Muscle layer of duodenum (tissue), 2 donors: ENCODE results near the gene PRDM2.

Experiments
- H3K27ac ChIP-seq: one replicate; pipeline ENCODE4 v1.7.0; 2013; ENCODE audit warnings: mild to moderate bottlenecking, low read length
- H3K27me3 ChIP-seq: one replicate; pipeline ENCODE4 v1.7.0; 2013; ENCODE audit warnings: low read depth, mild to moderate bottlenecking, control low read depth, low read length
- H3K36me3 ChIP-seq, 2 donors: one replicate each; pipeline ENCODE4 v1.7.0; 2013; ENCODE audit warnings: low read length in 2 of 2, control low read depth in 1 of 2, mild to moderate bottlenecking in 1 of 2; ENCODE audit not compliant: insufficient read depth in 2 of 2, control insufficient read depth in 1 of 2
- H3K4me1 ChIP-seq, 2 donors: one replicate each; pipeline ENCODE4 v1.7.0; 2013; ENCODE audit warnings: low read length in 2 of 2, mild to moderate bottlenecking in 2 of 2, control low read depth in 1 of 2, moderate library complexity in 1 of 2; ENCODE audit not compliant: insufficient read depth in 2 of 2, control insufficient read depth in 1 of 2
- H3K4me3 ChIP-seq, 2 donors: one replicate each; pipeline ENCODE4 v1.7.0; 2013; ENCODE audit warnings: low read length in 2 of 2, low read depth in 1 of 2, mild to moderate bottlenecking in 1 of 2
- H3K9me3 ChIP-seq, 2 donors: one replicate each; pipeline ENCODE4 v1.7.0; 2013; ENCODE audit warnings: low read length in 2 of 2, control low read depth in 1 of 2, mild to moderate bottlenecking in 1 of 2; ENCODE audit not compliant: control insufficient read depth in 1 of 2
- donor health status: healthy.

Gene PRDM2

DNA sequence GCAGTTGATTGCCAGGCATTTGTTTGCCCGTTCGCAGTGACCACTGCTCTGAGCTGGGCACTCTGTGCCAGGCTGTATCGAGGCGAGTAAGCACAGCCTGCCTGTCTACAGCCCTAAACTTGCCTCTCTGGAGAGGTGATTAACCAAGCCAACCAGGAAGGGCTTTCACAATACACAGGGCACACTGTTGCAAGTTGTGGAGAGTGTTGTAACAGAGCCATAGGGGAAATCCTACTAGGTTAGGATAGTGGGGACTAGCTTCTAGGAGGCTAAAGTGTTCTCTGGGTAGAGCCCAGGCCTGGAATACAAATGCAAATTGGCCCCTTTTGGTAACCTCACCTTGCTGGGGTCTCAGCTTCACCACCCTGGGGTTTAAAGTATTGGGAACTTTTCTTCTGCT lies 23.8 kb downstream of the PRDM2 start:
- H3K36me3 ChIP-seq, result no peaks in the 10 kb centered on the region
- H3K4me3 ChIP-seq, result no peak overlapping the region
- H3K27ac ChIP-seq, result no peak overlapping the region
- no peaks in the 10 kb centered on the region for H3K27me3 ChIP-seq
- H3K9me3 ChIP-seq, result no peaks in the 10 kb centered on the region
- no peaks in the 10 kb centered on the region for H3K4me1 ChIP-seq

DNA sequence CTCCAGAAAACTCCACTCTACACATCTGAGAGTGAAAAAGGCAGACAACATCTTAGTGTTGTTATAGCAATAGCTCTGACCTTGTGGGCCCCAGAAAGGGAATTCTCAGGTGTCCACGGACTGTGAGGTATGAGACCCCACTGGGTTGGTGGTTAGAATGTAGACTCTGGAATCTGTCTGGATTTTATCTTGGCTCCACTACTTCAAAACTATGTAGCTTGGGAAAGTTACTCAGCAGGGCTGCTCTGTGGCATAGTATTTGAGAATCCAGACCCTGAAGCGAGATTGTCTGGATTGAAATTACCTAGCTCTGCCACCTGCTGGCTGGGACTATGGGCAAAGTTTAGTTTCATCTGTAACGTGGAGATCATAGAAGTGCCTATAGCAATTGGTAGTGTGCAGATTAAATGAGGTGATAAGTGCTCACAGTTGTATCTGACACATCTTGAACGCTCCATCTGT lies 25.8 kb downstream of the PRDM2 start:
- Histone ChIP-seq H3K9me3 (no peaks in the 10 kb centered on the region), H3K4me3 (no peak overlapping the region), H3K27me3 (no peaks in the 10 kb centered on the region), H3K36me3 (no peaks in the 10 kb centered on the region), H3K4me1 (no peaks in the 10 kb centered on the region), H3K27ac (no peak overlapping the region)

DNA sequence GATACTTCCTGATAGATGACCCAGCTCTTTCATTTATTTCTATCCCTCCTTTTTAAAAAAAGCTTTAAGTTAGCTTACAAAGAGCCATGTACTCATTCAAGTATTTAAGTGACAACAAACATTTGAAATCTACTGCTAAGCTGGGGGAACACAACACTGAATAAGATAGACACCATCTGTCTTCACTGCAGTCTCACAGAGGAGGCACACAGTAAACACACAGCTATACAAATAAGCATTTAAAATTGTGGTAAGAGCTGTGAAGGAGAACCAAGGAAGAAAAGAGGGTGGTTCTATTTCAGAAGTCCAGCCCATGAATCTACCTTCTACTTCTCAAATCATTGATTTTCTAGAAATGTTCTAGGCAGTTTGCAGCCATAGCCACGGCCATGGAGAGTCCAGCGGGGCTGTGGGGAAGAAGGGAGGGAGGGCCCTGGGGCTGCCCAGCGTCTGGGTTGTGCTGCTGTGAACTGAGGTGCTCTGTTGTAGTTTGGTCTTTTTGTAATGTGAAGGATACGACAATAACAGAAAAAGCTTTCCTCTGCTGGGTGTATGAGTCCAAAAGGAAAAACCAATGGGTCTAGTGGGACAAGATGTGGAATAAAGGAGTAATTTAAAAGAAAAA lies 28.2 kb downstream of the PRDM2 start:
- Histone ChIP-seq H3K27ac (no peak overlapping the region), H3K27me3 (no peaks in the 10 kb centered on the region), H3K36me3 (peaks cover 0 to 4% of the 10 kb centered on the region in 2 donors), H3K4me3 (no peak overlapping the region), H3K4me1 (no peaks in the 10 kb centered on the region), H3K9me3 (no peaks in the 10 kb centered on the region)

DNA sequence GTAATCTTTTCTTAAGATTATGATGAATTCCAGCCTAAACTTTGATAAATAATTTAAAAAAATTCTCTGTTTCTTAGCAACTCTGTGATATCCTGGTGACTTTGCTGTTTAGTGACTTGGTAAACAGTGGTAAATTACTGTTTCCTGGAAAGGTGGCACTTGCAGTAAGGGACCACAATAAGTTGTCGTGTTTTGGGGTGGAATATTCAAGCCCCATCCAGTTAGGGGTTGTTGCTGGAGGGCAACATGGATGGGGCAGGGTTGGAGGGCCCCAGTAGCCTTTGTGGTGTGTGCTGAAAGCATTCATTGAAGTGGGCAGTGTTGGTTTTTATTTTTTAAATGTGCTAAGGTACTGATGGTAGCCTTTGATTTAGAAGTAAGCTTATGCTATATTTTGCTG lies 30.3 kb downstream of the PRDM2 start:
- no peak overlapping the region for H3K27ac ChIP-seq

DNA sequence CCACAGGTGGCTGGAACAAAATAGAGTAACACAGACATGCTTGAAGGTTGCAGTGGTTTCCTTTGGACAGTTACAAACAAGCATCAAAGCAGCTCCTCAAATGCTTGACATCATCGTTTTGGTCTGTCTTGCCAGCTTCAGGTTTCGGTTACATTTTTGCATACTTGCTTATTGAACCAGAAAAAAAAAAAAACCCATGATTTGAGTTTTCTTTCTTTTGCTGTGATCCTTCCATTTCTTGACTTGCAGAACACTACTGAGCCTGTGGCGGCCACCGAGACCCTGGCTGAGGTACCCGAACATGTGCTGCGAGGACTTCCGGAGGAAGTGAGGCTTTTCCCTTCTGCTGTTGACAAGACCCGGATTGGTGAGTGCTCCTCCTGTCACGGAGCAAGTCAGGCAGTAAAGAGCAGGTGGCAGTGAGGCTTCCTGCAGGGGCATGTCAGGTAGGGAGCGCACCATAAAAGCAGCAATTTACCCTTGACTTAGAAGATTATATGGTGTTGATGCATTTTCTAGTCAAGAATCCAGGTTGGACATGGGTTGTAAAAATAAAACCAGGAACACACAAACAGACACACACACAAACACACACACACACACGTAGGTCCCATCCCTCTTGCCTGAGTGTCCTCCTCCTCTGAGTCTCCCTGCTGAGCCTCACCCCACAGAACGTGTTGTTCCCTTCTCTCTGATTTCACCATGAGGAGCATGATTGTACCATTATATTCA lies 30.9 kb downstream of the PRDM2 start:
- H3K4me3 ChIP-seq, result no peak overlapping the region
- peak overlapping the region; percentile 46 for H3K27ac ChIP-seq
- H3K27me3 ChIP-seq, result no peaks in the 10 kb centered on the region
- peaks cover 0 to 9% of the 10 kb centered on the region in 2 donors for H3K36me3 ChIP-seq
- H3K9me3 ChIP-seq, result no peaks in the 10 kb centered on the region
- no peaks in the 10 kb centered on the region for H3K4me1 ChIP-seq

More for the DNA sequence above, 30.3 kb downstream of the PRDM2 start:
- Histone ChIP-seq H3K36me3 (peaks cover 0 to 9% of the 10 kb centered on the region in 2 donors), H3K4me3 (no peak overlapping the region), H3K4me1 (no peaks in the 10 kb centered on the region), H3K9me3 (no peaks in the 10 kb centered on the region), H3K27me3 (no peaks in the 10 kb centered on the region)

DNA sequence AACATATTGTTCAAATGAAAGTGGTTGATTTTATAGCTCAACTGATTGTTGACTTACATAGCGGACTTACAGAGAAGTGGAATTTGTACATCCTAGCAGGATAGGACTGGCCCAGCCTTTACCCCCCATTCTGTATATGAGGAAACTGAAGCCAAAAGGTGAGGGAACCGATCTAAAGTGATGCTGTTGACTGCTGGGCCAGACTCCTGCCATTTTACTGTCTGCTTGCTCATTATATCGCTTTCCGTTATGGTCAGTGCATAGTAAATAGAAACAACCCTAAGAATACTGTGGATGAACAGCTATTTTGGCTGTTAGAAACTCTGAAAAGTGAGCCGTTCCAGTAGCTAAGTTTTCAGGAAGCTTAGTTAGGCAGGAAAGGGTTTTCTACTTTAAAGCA lies 31.9 kb downstream of the PRDM2 start:
- Histone ChIP-seq H3K9me3 (no peaks in the 10 kb centered on the region), H3K27ac (no peak overlapping the region), H3K27me3 (no peaks in the 10 kb centered on the region), H3K36me3 (peaks cover 0 to 9% of the 10 kb centered on the region in 2 donors), H3K4me3 (no peak overlapping the region), H3K4me1 (no peaks in the 10 kb centered on the region)

DNA sequence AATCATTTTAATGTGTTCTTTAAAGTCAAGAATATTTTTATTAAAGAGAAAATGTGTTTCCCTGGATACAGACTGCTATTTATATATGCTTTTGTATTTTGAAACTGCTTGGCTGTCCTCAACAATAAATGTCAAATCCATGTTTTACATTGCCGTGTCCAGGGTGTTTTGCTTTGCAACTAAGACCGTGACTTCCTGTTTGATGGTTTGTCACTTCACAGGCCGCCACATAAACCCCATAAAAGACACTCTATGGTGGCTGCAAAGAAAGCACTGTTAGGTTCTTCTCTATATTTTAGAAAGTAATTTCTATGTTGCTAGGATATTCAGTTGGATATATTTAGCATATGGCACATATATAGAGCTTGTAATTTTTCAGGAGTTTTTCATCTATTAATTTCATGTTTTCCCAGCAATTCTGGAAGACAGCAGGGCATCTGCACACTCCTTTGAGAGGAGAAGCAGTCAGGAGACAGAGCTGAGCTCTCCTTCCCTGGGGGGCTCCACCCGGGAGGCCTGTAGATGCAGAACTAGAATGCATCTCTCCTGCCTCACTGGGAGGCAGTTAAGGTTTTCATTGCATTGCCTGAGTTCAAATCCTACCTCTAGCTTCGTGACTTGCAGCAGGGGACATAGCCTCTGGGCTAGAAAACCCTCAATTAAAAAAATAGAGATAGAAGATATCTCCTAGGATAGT lies 33.1 kb downstream of the PRDM2 start:
- H3K4me1 ChIP-seq, result no peaks in the 10 kb centered on the region
- no peak overlapping the region for H3K4me3 ChIP-seq

DNA sequence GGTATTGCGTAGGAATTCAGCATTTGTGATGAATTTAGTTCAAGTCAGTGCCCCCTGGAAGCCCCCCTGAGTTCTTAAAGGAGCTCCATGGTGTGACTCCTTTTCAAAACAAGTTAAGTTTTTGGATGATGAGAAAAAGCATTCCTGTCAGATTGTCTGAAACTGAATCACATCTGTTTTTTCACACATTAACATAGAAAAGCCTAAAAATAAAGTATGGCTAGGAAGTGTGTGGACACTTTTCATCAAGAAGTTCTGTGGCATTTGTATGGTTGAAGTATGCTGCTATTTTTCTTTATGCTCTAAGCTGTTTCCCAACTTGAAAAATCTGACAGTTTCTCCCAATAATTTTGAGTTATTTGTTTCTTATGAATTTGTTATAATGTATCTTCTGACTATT lies 33.7 kb downstream of the PRDM2 start:
- H3K27me3 ChIP-seq, result no peaks in the 10 kb centered on the region
- H3K9me3 ChIP-seq, result no peaks in the 10 kb centered on the region
- no peaks in the 10 kb centered on the region for H3K4me1 ChIP-seq
- no peak overlapping the region for H3K4me3 ChIP-seq
- H3K36me3 ChIP-seq, result peaks cover 0 to 9% of the 10 kb centered on the region in 2 donors
- H3K27ac ChIP-seq, result no peak overlapping the region

More for the DNA sequence above, 33.1 kb downstream of the PRDM2 start:
- Histone ChIP-seq H3K27me3 (no peaks in the 10 kb centered on the region), H3K9me3 (no peaks in the 10 kb centered on the region), H3K27ac (no peak overlapping the region), H3K36me3 (peaks cover 0 to 9% of the 10 kb centered on the region in 2 donors)

DNA sequence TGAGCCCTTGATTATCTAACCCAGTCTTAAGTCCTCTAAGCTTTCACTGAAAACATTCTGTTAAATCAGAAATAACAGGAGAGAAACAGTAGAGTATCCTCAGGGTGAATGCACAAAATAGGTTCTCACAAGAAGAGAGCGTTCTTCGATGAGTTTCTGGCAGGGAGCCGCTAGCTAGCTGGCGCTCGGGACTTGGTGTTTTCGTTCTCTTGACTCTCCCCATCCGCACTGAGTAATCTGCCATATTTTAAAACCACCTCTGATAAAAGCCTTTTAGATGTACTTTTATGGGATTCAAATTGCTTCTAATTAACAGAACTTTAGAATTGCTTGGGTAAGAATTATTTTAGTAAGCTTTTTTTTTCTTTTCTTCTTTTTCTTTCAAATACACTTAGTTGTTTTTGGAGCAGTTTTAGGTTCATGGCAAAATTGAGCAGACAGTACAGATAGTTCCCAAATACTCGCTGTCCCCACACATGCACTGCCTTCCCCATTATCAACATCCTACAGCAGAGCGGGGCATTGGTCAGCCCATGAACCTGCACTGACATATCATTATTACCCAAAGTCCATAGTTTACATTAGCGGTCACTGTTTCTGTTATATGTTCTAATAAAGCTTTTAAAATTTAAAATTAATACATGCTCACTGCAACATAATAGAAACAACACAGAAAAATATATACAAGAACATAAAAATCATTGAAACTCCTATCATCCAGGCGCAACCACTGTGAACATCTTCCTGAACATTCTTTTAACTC lies 35.4 kb downstream of the PRDM2 start:
- Histone ChIP-seq H3K4me3 (no peak overlapping the region), H3K27me3 (no peaks in the 10 kb centered on the region), H3K27ac (no peak overlapping the region), H3K9me3 (no peaks in the 10 kb centered on the region), H3K36me3 (peaks cover 0 to 9% of the 10 kb centered on the region in 2 donors), H3K4me1 (no peaks in the 10 kb centered on the region)

DNA sequence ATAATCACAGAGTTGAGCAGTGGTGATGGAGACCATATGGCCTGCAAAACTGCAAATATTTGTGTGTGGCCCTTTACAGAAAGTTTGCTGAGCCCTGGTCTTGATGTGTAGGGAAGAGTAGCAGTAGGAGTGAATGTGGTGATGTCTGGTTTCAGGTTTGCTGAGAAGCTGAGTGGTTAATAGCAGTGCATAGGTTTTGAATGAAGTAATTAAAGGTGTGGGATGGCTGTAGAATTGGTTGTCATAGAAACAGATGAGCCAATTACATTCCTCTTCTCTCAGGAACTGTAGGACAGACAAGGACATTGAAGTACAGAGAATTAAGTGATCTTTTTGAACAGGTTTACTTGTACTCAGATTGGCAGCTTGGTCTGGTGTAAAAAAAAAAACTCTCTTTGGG lies 37.4 kb downstream of the PRDM2 start:
- no peak overlapping the region for H3K27ac ChIP-seq

DNA sequence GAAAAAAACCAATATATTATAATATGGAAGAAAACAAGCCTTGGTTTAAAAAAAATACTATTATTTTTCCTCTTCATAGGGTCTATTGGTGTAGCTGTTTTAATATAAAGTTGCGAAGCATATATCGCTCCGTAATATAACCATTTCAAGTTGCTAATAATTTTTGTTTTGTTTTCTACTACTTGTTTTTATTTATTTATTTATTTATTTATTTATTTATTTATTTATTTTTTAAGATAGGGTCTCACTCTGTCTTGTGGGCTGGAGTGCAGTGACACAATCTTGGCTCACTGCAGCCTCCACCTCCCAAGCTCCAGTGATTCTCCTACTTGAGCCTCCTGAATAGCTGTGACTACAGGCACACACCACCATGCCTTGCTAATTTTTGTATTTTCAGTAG lies 46.4 kb downstream of the PRDM2 start:
- H3K36me3 ChIP-seq, result peaks cover 4 to 9% of the 10 kb centered on the region in 2 donors
- H3K4me1 ChIP-seq, result peaks cover 4 to 17% of the 10 kb centered on the region in 2 donors
- no peaks in the 10 kb centered on the region for H3K27me3 ChIP-seq
- H3K4me3 ChIP-seq, result no peak overlapping the region
- H3K27ac ChIP-seq, result no peak overlapping the region
- H3K9me3 ChIP-seq, result no peaks in the 10 kb centered on the region

More for the DNA sequence above, 37.4 kb downstream of the PRDM2 start:
- Histone ChIP-seq H3K9me3 (no peaks in the 10 kb centered on the region), H3K36me3 (peaks cover 3 to 10% of the 10 kb centered on the region in 2 donors), H3K27me3 (no peaks in the 10 kb centered on the region), H3K4me1 (no peaks in the 10 kb centered on the region), H3K4me3 (no peak overlapping the region)
